MV-4-11 (cell line): ENCODE data around the gene ANGPTL4.
A peak's percentile ranks its signal among the peaks of the same experiment; 100 is the strongest.
"Not testable (repeated sequence)": the region's sequence is repeated elsewhere in the genome, so short reads cannot be mapped to it uniquely, and the experiment has no call there.

Experiments
- DNase-seq: peaks from one replicate; lab custom pipeline; 2025; lab: John Stamatoyannopoulos, UW

The ANGPTL4 gene

GRCh38 chr19:8334458-8335342, 29.3 kb upstream of the ANGPTL4 start:
- peak; percentile 65 for DNase-seq

- DNase-seq = no peak
Measured at GRCh38 chr19:8335343-8336071, 28.4 kb upstream of the ANGPTL4 start.

- peak; percentile 50 for DNase-seq
Measured at GRCh38 chr19:8336072-8336569, 27.8 kb upstream of the ANGPTL4 start.

- DNase-seq = no peak
Measured at GRCh38 chr19:8336660-8337059, 27.3 kb upstream of the ANGPTL4 start.

- DNase-seq = no peak
Measured at GRCh38 chr19:8337728-8338127, 26.2 kb upstream of the ANGPTL4 start.

- DNase-seq = no peak
Measured at GRCh38 chr19:8338835-8339234, 25.1 kb upstream of the ANGPTL4 start.

- DNase-seq = peak; percentile 17
Measured at GRCh38 chr19:8340341-8341096, 23.4 kb upstream of the ANGPTL4 start.

- DNase-seq = not testable (repeated sequence)
Measured at GRCh38 chr19:8341504-8341903, 22.5 kb upstream of the ANGPTL4 start.

GRCh38 chr19:8342316-8342683, 21.7 kb upstream of the ANGPTL4 start:
- no peak for DNase-seq

GRCh38 chr19:8342684-8343482, 21.1 kb upstream of the ANGPTL4 start, which contains the start of gene KANK3:
TSS of gene KANK3 (minus strand) at chr19:8343262. CDS start at chr19:8337828, 5,434 bp downstream.
- DNase-seq = peak; percentile 96

GRCh38 chr19:8343483-8343844, 20.5 kb upstream of the ANGPTL4 start:
- DNase-seq = no peak

GRCh38 chr19:8349629-8350372, 14.2 kb upstream of the ANGPTL4 start:
- not testable (repeated sequence) for DNase-seq

- no peak for DNase-seq
Measured at GRCh38 chr19:8352134-8352827, 11.7 kb upstream of the ANGPTL4 start.

GRCh38 chr19:8352845-8353244, 11.1 kb upstream of the ANGPTL4 start:
- not testable (repeated sequence) for DNase-seq

GRCh38 chr19:8355631-8356402, 8.1 kb upstream of the ANGPTL4 start:
- DNase-seq = peak; percentile 83

GRCh38 chr19:8357007-8357521, 6.9 kb upstream of the ANGPTL4 start:
- DNase-seq = no peak

- DNase-seq = no peak
Measured at GRCh38 chr19:8358948-8359347, 5.0 kb upstream of the ANGPTL4 start.

- no peak for DNase-seq
Measured at GRCh38 chr19:8360196-8360595, 3.8 kb upstream of the ANGPTL4 start.
